Measurements from ENCODE around the gene ANO1.

DNA sequence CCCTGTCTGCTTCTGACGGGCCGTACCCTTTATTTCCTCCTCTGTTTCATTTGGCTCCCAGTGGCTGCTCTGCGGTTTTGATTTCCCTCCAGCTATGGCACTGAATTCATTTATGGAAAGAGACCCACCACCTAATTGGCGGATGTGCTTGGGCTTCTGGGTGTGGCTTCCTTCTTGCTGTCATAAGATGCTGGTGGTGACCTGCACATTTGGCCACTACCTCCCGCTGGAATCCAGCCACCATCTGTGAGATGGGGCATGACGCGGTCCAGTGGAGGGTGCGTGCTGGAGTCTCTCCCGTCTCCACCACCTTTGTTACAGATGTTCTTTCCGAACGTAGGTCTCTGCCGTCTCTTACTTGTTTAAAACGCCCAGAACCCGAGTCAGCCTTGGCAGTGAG lies 77.3 kb downstream of the ANO1 start:
- no peak for TF ChIP-seq EZH2 (IDR thresholded peaks at IDR 0.05)
- no peak for TF ChIP-seq POLR2AphosphoS5 (IDR thresholded peaks at IDR 0.05; ENCODE audit: borderline replicate concordance, low read depth, low read length)
- no peak for TF ChIP-seq FOXP2 (optimal IDR thresholded peaks at IDR 0.05; ENCODE audit: control extremely low read depth, extremely low read length, insufficient read depth)

Data from SK-N-MC (cell line).